Measurements from ENCODE around the gene SERPINA12.
"Not testable (repeated sequence)": the region's sequence is repeated elsewhere in the genome, so short reads cannot be mapped to it uniquely, and the experiment has no call there.

The SERPINA12 gene

GRCh38 chr14:94521375-94522114, 12.3 kb upstream of the SERPINA12 start:
- no peak overlapping the region for H3K4me3 ChIP-seq (ENCODE audit: low read length)
- DNase-seq (ENCODE audit: low read depth) = no peak
- TF ChIP-seq, protein P1, sequence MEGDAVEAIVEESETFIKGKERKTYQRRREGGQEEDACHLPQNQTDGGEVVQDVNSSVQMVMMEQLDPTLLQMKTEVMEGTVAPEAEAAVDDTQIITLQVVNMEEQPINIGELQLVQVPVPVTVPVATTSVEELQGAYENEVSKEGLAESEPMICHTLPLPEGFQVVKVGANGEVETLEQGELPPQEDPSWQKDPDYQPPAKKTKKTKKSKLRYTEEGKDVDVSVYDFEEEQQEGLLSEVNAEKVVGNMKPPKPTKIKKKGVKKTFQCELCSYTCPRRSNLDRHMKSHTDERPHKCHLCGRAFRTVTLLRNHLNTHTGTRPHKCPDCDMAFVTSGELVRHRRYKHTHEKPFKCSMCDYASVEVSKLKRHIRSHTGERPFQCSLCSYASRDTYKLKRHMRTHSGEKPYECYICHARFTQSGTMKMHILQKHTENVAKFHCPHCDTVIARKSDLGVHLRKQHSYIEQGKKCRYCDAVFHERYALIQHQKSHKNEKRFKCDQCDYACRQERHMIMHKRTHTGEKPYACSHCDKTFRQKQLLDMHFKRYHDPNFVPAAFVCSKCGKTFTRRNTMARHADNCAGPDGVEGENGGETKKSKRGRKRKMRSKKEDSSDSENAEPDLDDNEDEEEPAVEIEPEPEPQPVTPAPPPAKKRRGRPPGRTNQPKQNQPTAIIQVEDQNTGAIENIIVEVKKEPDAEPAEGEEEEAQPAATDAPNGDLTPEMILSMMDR (conservative IDR thresholded peaks at IDR 0.05; ENCODE audit: low read depth, low read length) = no peak

DNA sequence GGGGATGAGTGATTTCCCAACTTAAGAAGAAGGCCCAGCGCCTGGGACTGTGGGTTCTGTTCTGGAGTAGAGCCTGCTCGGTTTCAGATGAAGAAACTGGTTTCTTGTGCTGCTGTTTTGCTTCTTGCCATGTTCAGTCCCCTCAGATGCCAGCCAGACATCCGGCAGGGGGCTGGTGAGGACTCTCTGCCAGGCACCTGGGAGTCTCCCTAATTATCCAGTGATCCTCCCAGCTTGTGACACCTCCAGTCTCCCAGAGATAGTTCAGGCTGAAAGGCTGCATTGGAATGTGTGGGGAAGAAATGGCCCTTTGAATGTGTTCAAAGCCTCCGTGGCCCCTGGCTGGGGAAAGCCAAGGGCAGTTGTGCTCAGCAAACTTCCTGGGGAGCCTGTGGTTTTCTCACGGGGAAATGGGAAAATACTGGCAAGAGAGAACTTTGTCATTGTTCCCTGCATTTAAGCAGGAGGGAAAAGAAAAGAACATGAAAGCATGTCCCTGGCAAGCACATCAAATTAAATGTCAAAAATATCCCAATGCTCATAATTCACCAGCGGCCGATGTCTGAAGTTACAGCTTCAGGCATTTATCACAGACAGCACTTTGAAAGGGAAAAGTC, 8.5 kb upstream of the SERPINA12 start:
- H3K4me3 ChIP-seq (ENCODE audit: low read length) = no peak overlapping the region
- no peak for DNase-seq (ENCODE audit: low read depth)
- TF ChIP-seq, protein P1 (conservative IDR thresholded peaks at IDR 0.05; ENCODE audit: low read depth, low read length) = no peak

DNA sequence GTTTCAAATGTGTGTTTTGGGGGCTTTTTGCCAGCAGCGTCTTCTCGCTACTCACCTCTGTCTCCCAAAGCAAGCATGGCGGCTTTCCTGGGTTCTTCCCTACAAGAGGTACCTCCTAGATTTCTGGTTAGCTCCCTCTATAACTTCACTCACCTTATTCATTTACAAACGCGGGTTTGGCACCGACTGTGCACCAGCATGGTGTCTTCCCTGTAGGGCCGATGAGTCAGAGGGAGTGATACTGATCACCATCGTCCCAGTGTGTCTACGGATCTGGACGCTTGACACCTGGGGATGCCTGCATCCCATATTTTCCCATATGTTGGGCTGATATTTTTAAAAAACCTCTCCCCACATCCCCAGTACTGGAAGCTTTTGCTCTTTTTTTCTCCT, 8.0 kb upstream of the SERPINA12 start:
- no peak for DNase-seq (ENCODE audit: low read depth)
- no peak overlapping the region for H3K4me3 ChIP-seq (ENCODE audit: low read length)
- TF ChIP-seq, protein P1 (conservative IDR thresholded peaks at IDR 0.05; ENCODE audit: low read depth, low read length) = no peak

DNA sequence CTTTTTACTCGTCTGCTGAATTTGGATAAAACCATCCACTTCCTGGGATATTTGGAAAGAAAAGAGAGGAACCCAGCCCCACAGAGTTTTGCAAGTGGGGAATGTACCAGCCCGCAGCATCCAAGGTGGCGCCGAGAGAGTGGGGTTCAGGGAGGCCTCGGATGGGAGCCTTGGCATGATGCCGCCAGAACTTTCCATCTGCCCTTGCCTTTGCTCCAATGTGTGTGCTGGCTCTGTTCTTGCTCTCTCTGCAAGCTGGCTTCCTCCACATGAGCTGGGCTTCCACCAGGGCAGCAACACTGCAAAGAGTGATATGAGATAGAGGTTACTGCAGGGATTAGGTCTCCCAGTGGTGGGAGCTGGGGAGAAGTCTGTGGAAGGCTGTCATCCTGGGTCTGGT, 6.6 kb upstream of the SERPINA12 start:
- TF ChIP-seq, protein P1 (conservative IDR thresholded peaks at IDR 0.05; ENCODE audit: low read depth, low read length) = no peak
- no peak overlapping the region for H3K4me3 ChIP-seq (ENCODE audit: low read length)
- no peak for DNase-seq (ENCODE audit: low read depth)

GRCh38 chr14:94515426-94515825, 6.2 kb upstream of the SERPINA12 start:
- TF ChIP-seq, protein P1 (conservative IDR thresholded peaks at IDR 0.05; ENCODE audit: low read depth, low read length) = no peak
- DNase-seq (ENCODE audit: low read depth) = no peak

DNA sequence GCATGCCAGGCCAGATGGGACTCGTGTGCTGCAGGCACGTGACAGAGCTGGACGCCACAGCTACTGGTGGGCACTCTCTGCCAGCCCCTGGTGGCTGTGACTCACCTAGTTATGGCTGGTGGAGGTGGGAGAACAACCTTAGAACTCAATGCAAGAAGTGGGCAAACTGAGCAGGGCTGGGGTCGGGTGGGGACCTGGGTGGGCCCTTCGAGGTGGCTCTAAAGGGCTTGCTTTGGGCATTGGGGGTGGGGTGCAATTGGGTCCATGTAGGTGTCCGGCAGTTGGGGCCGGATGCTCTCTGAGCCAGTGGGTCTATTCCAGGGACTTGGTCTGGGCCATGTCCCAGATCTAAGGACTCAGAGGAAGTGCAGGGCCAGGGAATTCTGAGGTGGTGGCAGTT, 5.1 kb upstream of the SERPINA12 start:
- H3K4me3 ChIP-seq (ENCODE audit: low read length) = no peak overlapping the region
- no peak for DNase-seq (ENCODE audit: low read depth)
- TF ChIP-seq, protein P1 (conservative IDR thresholded peaks at IDR 0.05; ENCODE audit: low read depth, low read length) = no peak

More at GRCh38 chr14:94515426-94515825, 6.2 kb upstream of the SERPINA12 start:
- H3K4me3 ChIP-seq (ENCODE audit: low read length) = no peak overlapping the region

- H3K4me3 ChIP-seq (ENCODE audit: low read length); DNase-seq (ENCODE audit: low read depth): not testable (repeated sequence)
Measured at GRCh38 chr14:94510481-94510880, 1.2 kb upstream of the SERPINA12 start.

Measured in retinal pigment epithelial cell (primary cell).